GM12872 (cell line): ENCODE measurements around the gene ERN1.

Experiments used
- TF ChIP-seq, protein P1 (sequence below): IDR thresholded peaks from 3 replicates; pipeline ENCODE4 v1.5.1; 2011; ENCODE audit warnings: low read depth, mild to moderate bottlenecking, low read length, moderate library complexity; ENCODE audit not compliant: insufficient read depth

Gene ERN1

DNA sequence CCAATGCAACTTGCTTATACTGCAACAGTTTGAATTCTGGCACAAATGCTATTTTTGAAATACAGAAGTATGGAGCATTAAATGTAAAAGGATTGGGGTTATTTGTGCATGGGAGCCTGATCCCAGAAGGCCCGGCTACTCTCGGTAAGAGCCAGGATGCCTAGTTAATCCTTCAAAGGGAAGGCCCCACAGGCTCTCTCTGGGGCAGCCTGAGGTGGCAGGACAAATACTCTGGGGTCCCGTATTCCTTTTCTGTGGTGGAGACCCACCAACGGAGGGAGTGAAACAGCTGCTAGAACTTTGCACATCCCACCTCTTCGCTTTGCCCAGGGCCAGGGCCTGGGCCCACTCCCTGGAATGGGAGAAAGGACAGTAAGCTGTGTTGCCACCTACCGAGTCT lies 30.4 kb downstream of the ERN1 start:
- TF ChIP-seq, protein P1, sequence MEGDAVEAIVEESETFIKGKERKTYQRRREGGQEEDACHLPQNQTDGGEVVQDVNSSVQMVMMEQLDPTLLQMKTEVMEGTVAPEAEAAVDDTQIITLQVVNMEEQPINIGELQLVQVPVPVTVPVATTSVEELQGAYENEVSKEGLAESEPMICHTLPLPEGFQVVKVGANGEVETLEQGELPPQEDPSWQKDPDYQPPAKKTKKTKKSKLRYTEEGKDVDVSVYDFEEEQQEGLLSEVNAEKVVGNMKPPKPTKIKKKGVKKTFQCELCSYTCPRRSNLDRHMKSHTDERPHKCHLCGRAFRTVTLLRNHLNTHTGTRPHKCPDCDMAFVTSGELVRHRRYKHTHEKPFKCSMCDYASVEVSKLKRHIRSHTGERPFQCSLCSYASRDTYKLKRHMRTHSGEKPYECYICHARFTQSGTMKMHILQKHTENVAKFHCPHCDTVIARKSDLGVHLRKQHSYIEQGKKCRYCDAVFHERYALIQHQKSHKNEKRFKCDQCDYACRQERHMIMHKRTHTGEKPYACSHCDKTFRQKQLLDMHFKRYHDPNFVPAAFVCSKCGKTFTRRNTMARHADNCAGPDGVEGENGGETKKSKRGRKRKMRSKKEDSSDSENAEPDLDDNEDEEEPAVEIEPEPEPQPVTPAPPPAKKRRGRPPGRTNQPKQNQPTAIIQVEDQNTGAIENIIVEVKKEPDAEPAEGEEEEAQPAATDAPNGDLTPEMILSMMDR, result no peak

DNA sequence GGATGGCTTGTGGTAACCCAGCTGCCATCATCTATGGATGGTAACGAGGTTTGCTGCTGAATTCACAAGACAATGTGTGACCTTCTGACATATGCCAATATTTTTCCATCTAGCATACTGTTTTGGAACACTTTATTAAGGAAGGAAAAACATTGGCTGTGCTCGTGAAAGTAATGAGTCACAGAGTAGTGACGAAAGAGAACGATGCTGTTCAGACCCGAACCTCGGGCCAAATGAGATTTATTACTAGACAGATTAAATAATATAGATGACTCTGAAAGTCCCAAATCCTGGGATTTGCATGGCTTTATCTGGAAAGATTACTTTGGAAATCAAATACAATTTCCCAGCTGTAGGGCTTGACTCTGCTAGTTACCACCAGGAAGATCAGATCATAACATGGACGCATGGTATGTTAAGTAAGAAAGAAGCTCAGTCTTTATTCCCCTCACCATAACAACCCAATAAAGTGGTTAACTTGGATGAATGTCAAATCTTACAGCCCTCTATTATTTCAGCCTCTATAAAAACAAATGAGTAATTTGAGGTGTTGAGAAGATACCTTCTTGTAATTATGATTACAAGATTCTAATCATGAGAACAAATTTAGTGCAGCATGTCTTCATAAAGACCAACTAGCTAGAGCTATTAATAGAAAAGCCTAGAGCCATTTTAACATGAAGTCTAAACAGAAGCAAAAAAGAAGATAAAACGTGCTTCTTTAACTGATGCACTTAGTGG lies 32.6 kb downstream of the ERN1 start:
- TF ChIP-seq, protein P1, result no peak

DNA sequence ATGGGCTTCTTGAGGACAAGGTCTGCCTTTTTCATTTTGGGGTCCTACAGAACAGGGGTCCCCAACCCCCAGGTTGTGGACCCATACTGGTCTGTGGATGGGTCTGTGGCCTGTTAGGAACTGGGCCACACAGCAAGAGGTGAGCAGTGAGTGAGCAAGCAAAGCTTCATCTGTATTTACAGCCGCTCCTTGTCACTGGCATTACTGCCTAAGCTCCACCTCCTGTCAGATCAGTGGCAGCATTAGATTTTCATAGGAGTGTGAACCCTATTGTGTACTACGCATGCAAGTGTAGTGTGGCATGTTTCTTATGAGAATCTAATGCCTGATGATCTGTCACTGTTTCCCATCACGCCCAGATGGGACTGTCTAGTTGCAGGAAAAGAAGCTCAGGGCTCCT lies 33.9 kb downstream of the ERN1 start:
- TF ChIP-seq, protein P1, result no peak

DNA sequence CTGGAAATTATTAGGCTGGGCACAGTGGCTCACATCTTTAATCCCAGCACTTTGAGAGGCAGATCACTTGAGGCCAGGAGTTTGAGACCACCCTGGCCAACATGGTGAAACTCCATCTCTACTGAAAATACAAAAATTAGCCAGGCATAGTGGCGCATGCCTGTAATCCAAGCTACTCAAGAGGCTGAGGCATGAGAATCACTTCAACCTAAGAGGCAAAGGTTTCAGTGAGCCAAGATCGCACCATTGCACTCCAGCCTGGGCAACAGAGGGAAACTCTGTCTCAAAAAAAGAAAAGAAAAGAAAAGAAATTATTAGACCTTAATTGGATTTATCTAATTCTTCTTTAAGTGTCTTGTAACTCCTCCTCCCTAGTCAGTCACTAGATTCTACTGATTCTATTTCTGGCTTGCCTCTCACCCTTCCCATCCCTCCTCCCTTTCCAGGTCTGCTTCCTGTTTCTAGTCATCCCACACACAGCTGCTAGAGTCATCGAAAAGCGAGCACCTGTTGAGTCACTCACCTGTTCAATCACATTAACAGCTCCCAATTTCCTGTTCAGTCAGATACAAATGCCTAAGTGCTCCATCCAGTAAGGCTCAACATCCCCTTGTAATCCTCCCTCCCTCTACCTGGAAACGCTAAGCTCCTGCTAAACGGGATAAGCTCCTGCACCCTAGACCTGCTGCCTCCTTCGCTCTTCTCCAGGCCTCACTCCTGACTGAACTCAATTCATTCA lies 34.6 kb downstream of the ERN1 start:
- TF ChIP-seq, protein P1, result no peak

DNA sequence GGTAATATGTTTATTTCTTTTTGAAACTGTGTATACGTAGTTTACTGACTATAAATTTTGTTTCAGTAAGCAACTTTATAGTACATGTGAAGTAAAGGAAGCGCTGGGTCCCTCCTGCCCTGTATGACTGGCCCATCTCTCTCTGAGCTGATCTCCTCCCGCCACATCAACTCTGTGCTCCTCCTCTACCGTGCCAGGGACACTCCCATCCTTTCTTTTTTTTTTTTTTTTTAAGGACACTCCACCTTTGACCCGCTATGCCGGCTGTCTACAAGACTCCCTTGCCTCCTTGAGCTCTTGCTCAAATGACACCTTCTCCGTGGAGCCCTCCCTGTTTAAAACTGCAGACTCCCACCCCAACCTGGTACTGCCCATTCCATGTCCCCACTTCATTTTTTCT lies 35.5 kb downstream of the ERN1 start:
- TF ChIP-seq, protein P1, result no peak

DNA sequence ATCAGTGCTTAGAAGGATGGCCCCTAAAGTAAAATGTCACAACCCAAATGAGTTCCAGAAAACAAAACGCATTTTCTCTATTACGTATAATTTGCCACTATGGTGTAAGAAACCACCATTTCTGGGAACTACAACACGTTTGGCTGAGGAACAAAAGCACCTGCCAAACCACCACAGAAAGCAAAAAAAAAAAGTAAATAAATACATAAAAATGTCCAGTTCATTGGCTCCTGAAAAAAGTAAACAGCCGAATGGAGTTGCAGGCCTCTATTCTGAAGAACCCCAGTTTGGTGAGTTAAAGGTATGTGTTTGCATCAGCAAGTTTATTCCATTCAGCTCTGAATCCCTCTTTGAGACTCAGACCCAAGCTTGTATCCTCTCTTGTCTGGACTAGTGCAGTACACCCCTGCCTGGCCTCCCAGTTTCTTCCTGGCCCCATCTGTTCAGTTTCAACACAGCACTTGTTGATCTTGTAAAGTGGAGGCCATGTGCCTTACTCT lies 36.9 kb downstream of the ERN1 start:
- TF ChIP-seq, protein P1, result no peak

DNA sequence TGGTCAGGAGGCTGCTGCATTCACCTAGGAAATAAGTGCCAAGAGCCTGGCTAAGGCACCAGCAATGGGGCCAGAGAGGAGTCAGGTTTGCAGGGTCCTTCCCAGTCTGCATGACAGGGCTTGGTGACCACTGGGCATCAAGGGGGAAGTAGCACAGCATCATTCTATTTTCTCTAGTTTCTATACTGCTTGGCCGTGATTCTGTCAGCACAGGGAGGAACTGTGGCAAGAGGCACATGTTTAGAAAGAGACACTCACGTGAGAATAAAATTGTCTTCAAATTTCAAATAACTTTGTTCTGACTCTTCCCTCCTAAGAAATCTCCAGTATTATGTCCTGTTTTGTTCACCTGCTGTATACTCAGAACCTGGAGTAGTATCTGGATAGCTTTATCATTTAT lies 37.8 kb downstream of the ERN1 start:
- TF ChIP-seq, protein P1, result no peak
